Uterus (tissue), 2 donors: ENCODE data around the gene FAM229A.

ENCODE experiments used
- CTCF ChIP-seq, 4 experiments: fragments of 200-600 bp in 2 of 4; fragments of 450-650 bp in 2 of 4; sonication (generic) in 2 of 4; IDR thresholded peaks; one replicate each; pipeline ENCODE4 v1.5.1; 2016 to 2019; ENCODE audit warnings: antibody characterized with exemption in 4 of 4, mild to moderate bottlenecking in 2 of 4, moderate library complexity in 1 of 4
- POLR2A ChIP-seq, 2 donors: fragments of 450-650 bp; IDR thresholded peaks; one replicate each; pipeline ENCODE4 v1.6.1; 2016; ENCODE audit warnings: antibody characterized with exemption in 2 of 2, mild to moderate bottlenecking in 1 of 2, moderate library complexity in 1 of 2

- TF ChIP-seq CTCF (IDR thresholded peaks at IDR 0.05) (no peak), POLR2A (IDR thresholded peaks at IDR 0.05) (no peak)
These were observed 21.0 kb downstream of the FAM229A start for GRCh38 chr1:32341186-32341757.
